ENCODE data around the gene PAK1. TPM values are rescaled to one million over a fixed set of nuclear protein-coding genes. Genes with fewer than 3 reads are reported as not detected.

The PAK1 gene
- total and polyA plus RNA-seq, 2 donors (not counting 1 experiment from before 2014, with no cell fraction given), result 11.9 to 23.4 TPM

DNA sequence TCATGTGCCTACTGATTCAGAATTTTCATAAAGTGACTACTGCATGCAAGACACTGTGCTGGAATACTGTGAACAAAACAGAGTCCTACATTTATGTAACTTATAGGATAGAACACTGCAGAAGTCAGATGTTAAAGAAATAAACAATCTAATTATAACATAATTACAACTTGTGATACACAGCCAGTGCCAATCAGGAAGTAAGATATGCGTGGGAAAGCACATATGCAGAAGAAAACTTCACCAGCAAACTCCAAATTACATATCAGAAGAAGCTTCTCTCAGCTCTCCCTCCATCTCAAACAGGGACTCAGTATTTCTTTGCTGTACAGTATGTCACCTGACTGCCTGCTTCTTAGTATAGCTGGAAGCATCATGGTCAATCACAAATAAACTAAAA, 37.4 kb downstream of the PAK1 start:
- H3K9ac ChIP-seq (ENCODE audit: low read length), result no peak overlapping the region
- H3K36me3 ChIP-seq (replicated peaks in 1 of 2; ENCODE audit: control extremely low read depth in 1 of 2, control insufficient read depth in 1 of 2, extremely low read depth in 1 of 2, insufficient read depth in 2 of 2, low read length in 1 of 2), result no peaks in the 10 kb centered on the region
- H3K4me1 ChIP-seq (ENCODE audit: control insufficient read depth in 2 of 2, insufficient read depth in 2 of 2, low read length in 2 of 2), result no peaks in the 10 kb centered on the region
- H3K27ac ChIP-seq (ENCODE audit: low read length in 2 of 2), result no peak overlapping the region
- no peak overlapping the region for H3K4me3 Mint-ChIP-seq
- no peaks in the 10 kb centered on the region for H3K9me3 Mint-ChIP-seq (ENCODE audit: insufficient read depth)
- H3K4me1 Mint-ChIP-seq, result peaks cover 8% of the 10 kb centered on the region
- TF ChIP-seq, protein P1, sequence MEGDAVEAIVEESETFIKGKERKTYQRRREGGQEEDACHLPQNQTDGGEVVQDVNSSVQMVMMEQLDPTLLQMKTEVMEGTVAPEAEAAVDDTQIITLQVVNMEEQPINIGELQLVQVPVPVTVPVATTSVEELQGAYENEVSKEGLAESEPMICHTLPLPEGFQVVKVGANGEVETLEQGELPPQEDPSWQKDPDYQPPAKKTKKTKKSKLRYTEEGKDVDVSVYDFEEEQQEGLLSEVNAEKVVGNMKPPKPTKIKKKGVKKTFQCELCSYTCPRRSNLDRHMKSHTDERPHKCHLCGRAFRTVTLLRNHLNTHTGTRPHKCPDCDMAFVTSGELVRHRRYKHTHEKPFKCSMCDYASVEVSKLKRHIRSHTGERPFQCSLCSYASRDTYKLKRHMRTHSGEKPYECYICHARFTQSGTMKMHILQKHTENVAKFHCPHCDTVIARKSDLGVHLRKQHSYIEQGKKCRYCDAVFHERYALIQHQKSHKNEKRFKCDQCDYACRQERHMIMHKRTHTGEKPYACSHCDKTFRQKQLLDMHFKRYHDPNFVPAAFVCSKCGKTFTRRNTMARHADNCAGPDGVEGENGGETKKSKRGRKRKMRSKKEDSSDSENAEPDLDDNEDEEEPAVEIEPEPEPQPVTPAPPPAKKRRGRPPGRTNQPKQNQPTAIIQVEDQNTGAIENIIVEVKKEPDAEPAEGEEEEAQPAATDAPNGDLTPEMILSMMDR (IDR thresholded peaks at IDR 0.05), result no peak
- no peak for TF ChIP-seq EZH2 (IDR thresholded peaks at IDR 0.05; ENCODE audit: borderline replicate concordance, insufficient read depth, low read depth, low read length, poor library complexity, severe bottlenecking)
- DNase-seq (no peak), ATAC-seq (ENCODE audit: low read depth) (no peak)
- no CpG with 5 or more reads among the region's 1 CpG for WGBS (ENCODE audit: insufficient coverage)
- intact Hi-C loops (cut with micrococcal nuclease), result no loop called here
- H2AFZ ChIP-seq (ENCODE audit: insufficient read depth, low read depth, low read length, poor library complexity, severe bottlenecking), result no peak overlapping the region
- POLR2A ChIA-PET, result no interaction called here
- H3K4me3 ChIP-seq (ENCODE audit: control extremely low read depth in 1 of 5, extremely low read depth in 1 of 5, insufficient read depth in 1 of 5, low read depth in 2 of 5, low read length in 4 of 5), result no peak overlapping the region
- H3K4me2 ChIP-seq (replicated peaks; ENCODE audit: low read depth, low read length, poor library complexity, severe bottlenecking), result no peak overlapping the region
- H3K27me3 ChIP-seq (replicated peaks in 1 of 4; ENCODE audit: control extremely low read depth in 1 of 4, control insufficient read depth in 3 of 4, insufficient read depth in 4 of 4, low read length in 3 of 4), result no peaks in the 10 kb centered on the region
- CTCF ChIA-PET, result no interaction called here
- no peak overlapping the region for H3K27ac Mint-ChIP-seq
- no peaks in the 10 kb centered on the region for H4K20me1 ChIP-seq (ENCODE audit: control insufficient read depth, insufficient read depth, low read length, poor library complexity, severe bottlenecking)
- H3K27me3 Mint-ChIP-seq, result peaks cover 12% of the 10 kb centered on the region
- H3K9me3 ChIP-seq (ENCODE audit: control extremely low read depth in 1 of 3, control insufficient read depth in 2 of 3, insufficient read depth in 1 of 3, low read length in 2 of 3), result no peaks in the 10 kb centered on the region
- H3K79me2 ChIP-seq (ENCODE audit: control insufficient read depth, insufficient read depth, low read length), result no peaks in the 10 kb centered on the region

DNA sequence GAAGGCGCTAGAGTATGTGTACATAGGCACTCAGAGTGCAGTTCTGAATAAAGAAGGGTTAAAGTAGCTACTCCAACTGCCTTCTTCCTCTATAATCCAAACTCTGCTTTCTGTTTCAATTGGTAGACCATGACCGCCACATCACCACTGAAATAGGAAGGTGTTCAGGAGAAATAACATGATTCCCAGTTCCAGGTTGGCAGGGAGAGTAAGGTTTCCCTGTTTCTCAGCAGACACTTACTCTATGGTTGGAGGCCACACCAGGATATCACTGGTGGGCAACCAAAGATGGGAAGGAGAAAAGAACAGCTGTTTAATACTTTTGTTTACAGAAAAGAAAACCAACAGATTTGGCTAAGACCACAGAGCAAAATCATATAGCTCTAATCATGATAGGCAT, 37.9 kb downstream of the PAK1 start:
- no peak overlapping the region for H3K27ac ChIP-seq (ENCODE audit: low read length in 2 of 2)
- no peak overlapping the region for H3K4me3 ChIP-seq (ENCODE audit: control extremely low read depth in 1 of 5, extremely low read depth in 1 of 5, insufficient read depth in 1 of 5, low read depth in 2 of 5, low read length in 4 of 5)
- H4K20me1 ChIP-seq (ENCODE audit: control insufficient read depth, insufficient read depth, low read length, poor library complexity, severe bottlenecking), result no peaks in the 10 kb centered on the region
- no peak for ATAC-seq (ENCODE audit: low read depth)
- no peak for DNase-seq
- peaks cover 8% of the 10 kb centered on the region for H3K4me1 Mint-ChIP-seq
- peaks cover 12% of the 10 kb centered on the region for H3K27me3 Mint-ChIP-seq
- H3K79me2 ChIP-seq (ENCODE audit: control insufficient read depth, insufficient read depth, low read length), result no peaks in the 10 kb centered on the region
- no CpG with 5 or more reads among the region's 2 CpGs for WGBS (ENCODE audit: insufficient coverage)
- no peak overlapping the region for H3K4me2 ChIP-seq (replicated peaks; ENCODE audit: low read depth, low read length, poor library complexity, severe bottlenecking)
- CTCF ChIA-PET, result no interaction called here
- no peak overlapping the region for H3K4me3 Mint-ChIP-seq
- H3K27ac Mint-ChIP-seq, result no peak overlapping the region
- H3K27me3 ChIP-seq (replicated peaks in 1 of 4; ENCODE audit: control extremely low read depth in 1 of 4, control insufficient read depth in 3 of 4, insufficient read depth in 4 of 4, low read length in 3 of 4), result no peaks in the 10 kb centered on the region
- no peaks in the 10 kb centered on the region for H3K9me3 ChIP-seq (ENCODE audit: control extremely low read depth in 1 of 3, control insufficient read depth in 2 of 3, insufficient read depth in 1 of 3, low read length in 2 of 3)
- no peaks in the 10 kb centered on the region for H3K9me3 Mint-ChIP-seq (ENCODE audit: insufficient read depth)
- no peak overlapping the region for H2AFZ ChIP-seq (ENCODE audit: insufficient read depth, low read depth, low read length, poor library complexity, severe bottlenecking)
- no peak overlapping the region for H3K9ac ChIP-seq (ENCODE audit: low read length)
- H3K36me3 ChIP-seq (replicated peaks in 1 of 2; ENCODE audit: control extremely low read depth in 1 of 2, control insufficient read depth in 1 of 2, extremely low read depth in 1 of 2, insufficient read depth in 2 of 2, low read length in 1 of 2), result no peaks in the 10 kb centered on the region
- no peak for TF ChIP-seq EZH2 (IDR thresholded peaks at IDR 0.05; ENCODE audit: borderline replicate concordance, insufficient read depth, low read depth, low read length, poor library complexity, severe bottlenecking)
- TF ChIP-seq, protein P1 (IDR thresholded peaks at IDR 0.05), result no peak
- POLR2A ChIA-PET, result no interaction called here
- intact Hi-C loops (cut with micrococcal nuclease), result no loop called here
- no peaks in the 10 kb centered on the region for H3K4me1 ChIP-seq (ENCODE audit: control insufficient read depth in 2 of 2, insufficient read depth in 2 of 2, low read length in 2 of 2)

Measured in B cell (primary cell).